Stimulated activated CD4-positive, alpha-beta T cell treated with anti-CD3 and anti-CD28 coated beads, Interleukin-4, amount 100 ng/mL, for 1 hour (primary cell): ENCODE results near the gene OXTR.

ENCODE experiments used
- DNase-seq: peaks from one replicate; pipeline ENCODE4 v3.0.0-alpha.2; 2020

Gene OXTR

DNA sequence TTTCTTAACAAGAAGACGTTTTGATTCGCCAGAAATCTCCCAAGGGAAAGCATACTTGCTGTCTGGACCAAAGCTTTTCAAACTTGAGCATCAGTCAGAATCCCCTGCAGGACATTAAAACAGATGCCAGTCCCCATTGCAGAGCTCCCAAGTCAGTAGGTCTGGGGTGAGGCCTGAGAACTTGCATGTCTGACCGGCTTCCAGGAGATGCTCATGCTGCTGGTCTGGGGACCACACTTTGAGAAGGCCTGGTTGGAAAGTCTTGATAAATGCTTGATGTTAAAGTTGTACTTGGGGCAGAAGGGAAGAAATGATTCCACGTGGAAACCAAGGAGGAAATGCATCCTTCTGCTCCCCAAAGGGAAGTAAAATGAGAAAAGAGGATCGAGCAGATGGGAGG lies 60.1 kb downstream of the OXTR start:
- no peak for DNase-seq

DNA sequence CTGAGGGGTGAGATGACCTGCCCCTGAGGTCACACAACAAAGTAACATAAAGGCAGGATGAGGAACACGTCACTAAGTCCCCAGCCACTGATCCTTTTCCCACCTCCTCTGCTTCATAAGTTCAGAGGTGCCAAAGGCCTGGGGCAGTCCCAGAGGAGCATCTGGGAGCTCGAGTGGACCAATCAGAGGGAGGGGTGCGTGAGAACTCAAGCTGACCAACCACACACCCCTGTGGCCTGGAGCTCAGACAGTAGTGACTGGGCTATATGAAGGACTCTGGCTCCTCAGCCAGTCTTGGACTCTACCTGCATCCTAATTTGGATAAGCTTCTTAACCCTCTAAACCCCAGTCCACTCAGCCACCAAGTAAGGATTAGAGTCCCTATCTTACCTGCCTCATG lies 63.8 kb downstream of the OXTR start:
- DNase-seq = no peak

DNA sequence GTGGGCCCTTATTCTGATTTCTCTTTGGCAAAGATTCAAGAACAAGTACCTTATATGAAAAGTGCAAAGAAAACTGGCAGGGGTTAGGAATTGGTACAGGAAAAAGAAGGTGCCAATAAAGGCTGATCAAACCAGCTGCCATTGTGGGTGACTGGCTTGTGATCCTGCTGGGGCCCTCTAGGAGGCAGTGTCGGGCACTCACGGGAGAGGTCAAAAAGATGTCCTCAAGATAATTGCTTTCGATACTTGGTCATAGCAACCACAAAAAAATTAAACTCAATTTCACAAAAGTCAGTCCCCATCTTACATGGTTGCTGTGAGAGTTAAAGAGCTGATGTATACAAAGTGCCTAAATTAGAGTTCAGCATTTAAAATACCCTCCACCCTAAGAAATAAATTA lies 66.9 kb downstream of the OXTR start:
- DNase-seq = no peak
